GM19395 (cell line): ENCODE data around the gene RNF8.

ENCODE experiments used
- ATAC-seq: cut with Tn5 transposase; IDR thresholded peaks from one replicate; pipeline ENCODE4 v1.9.1; 2021; ENCODE audit warnings: mild to moderate bottlenecking, moderate library complexity; ENCODE audit not compliant: unreplicated experiment

RNF8 gene

GRCh38 chr6:37357288-37357687 is 3.5 kb downstream of the RNF8 start:
- ATAC-seq, result no peak

- no peak for ATAC-seq
These were observed 4.1 kb downstream of the RNF8 start for GRCh38 chr6:37357860-37358259.

- no peak for ATAC-seq
These were observed 5.3 kb downstream of the RNF8 start for GRCh38 chr6:37359039-37359438.

GRCh38 chr6:37362101-37362828 is 8.5 kb downstream of the RNF8 start:
- ATAC-seq, result no peak

- ATAC-seq, result no peak
These were observed 12.0 kb downstream of the RNF8 start for GRCh38 chr6:37365791-37366190.

- ATAC-seq, result no peak
These were observed 13.1 kb downstream of the RNF8 start for GRCh38 chr6:37366910-37367309.

- no peak for ATAC-seq
These were observed 15.2 kb downstream of the RNF8 start for GRCh38 chr6:37368961-37369320.

GRCh38 chr6:37369321-37370201 is 15.8 kb downstream of the RNF8 start:
- ATAC-seq, result no peak

- ATAC-seq, result no peak
These were observed 17.6 kb downstream of the RNF8 start for GRCh38 chr6:37371154-37372083.

GRCh38 chr6:37372116-37372515 is 18.3 kb downstream of the RNF8 start:
- no peak for ATAC-seq

- no peak for ATAC-seq
These were observed 20.2 kb downstream of the RNF8 start for GRCh38 chr6:37373822-37374471.

GRCh38 chr6:37375376-37375775 is 21.6 kb downstream of the RNF8 start:
- ATAC-seq, result no peak

- ATAC-seq, result no peak
These were observed 22.4 kb downstream of the RNF8 start for GRCh38 chr6:37376078-37376743.

GRCh38 chr6:37381579-37381978 is 27.8 kb downstream of the RNF8 start:
- no peak for ATAC-seq

- no peak for ATAC-seq
These were observed 29.4 kb downstream of the RNF8 start for GRCh38 chr6:37382994-37383765.

- ATAC-seq, result no peak
These were observed 34.8 kb downstream of the RNF8 start for GRCh38 chr6:37388578-37388977.

- ATAC-seq, result no peak
These were observed 36.1 kb downstream of the RNF8 start for GRCh38 chr6:37389857-37390256.

GRCh38 chr6:37391120-37391519 is 37.3 kb downstream of the RNF8 start:
- no peak for ATAC-seq

- no peak for ATAC-seq
These were observed 39.0 kb downstream of the RNF8 start for GRCh38 chr6:37392821-37393220.
